BJ (cell line): ENCODE measurements around the gene ACSM2A. TPM values are rescaled to one million over a fixed set of nuclear protein-coding genes. Genes with fewer than 3 reads are reported as not detected.
"Not testable (repeated sequence)": the region's sequence is repeated elsewhere in the genome, so short reads cannot be mapped to it uniquely, and the experiment has no call there.

ENCODE experiments used
- CTCF ChIA-PET: fragments of 350-600 bp; formaldehyde crosslinking; extraction: SDS; loops from one replicate; lab custom pipeline; 2021; ENCODE audit warnings: antibody characterized with exemption, inconsistent platforms; lab: Yijun Ruan, JAX
- POLR2A ChIA-PET: fragments of 300-600 bp; sonication (Branson Sonifier 250); formaldehyde crosslinking; extraction: SDS; loops from one replicate; lab custom pipeline; 2021; ENCODE audit warnings: antibody characterized with exemption; lab: Charles Lee
- DNase-seq: peaks from one replicate; pipeline ENCODE4 v3.0.0-alpha.2; 2011; ENCODE audit warnings: low read depth
- H3K27me3 ChIP-seq: 2 replicates; pipeline ENCODE4 v1.6.0; 2011; ENCODE audit warnings: low read length; ENCODE audit not compliant: control insufficient read depth, insufficient read depth
- H3K36me3 ChIP-seq: 2 replicates; pipeline ENCODE4 v1.5.1; 2011; ENCODE audit warnings: low read length; ENCODE audit not compliant: control insufficient read depth, insufficient read depth
- H3K4me3 ChIP-seq: 2 replicates; pipeline ENCODE4 v1.5.1; 2011; ENCODE audit warnings: low read depth, mild to moderate bottlenecking, control low read depth, low read length
- polyA plus RNA-seq: library from polyadenylated mRNA; depleted of rRNA; stranded (reverse); fragments of >200 nt; gene quantifications from 2 replicates; pipeline ENCODE4 v1.2.3, GENCODE V29; 2011
- TF ChIP-seq, protein P1 (sequence below): IDR thresholded peaks from 2 replicates; pipeline ENCODE4 v1.5.1; 2011; ENCODE audit warnings: low read depth, mild to moderate bottlenecking, control low read depth, inconsistent platforms, low read length, moderate library complexity; ENCODE audit not compliant: insufficient read depth

The ACSM2A gene
- polyA plus RNA-seq, 1 experiment: not detected

DNA sequence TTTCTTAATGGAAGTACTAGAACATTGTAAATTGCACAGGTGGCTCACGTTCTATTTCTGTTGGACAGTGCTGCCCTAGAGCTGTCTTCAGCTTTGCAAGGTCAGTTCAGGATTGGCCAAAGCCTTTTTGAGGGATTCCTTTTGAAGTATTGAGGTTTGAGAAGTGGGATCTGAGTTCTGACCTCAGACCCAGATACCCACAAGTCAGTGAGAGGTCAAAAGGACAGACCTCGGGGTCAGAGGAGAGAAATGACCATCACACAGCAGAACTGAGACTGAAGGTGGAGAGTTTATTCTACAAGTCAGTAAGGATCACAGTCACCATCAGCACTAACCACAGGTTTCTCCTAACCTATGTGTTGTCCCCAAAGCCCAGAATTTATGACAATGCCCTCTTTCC, 40.3 kb upstream of the ACSM2A start:
- no peaks in the 10 kb centered on the region for H3K36me3 ChIP-seq
- no peaks in the 10 kb centered on the region for H3K27me3 ChIP-seq
- DNase-seq: no peak
- no peak overlapping the region for H3K4me3 ChIP-seq
- POLR2A ChIA-PET: no interaction called here
- TF ChIP-seq, protein P1, sequence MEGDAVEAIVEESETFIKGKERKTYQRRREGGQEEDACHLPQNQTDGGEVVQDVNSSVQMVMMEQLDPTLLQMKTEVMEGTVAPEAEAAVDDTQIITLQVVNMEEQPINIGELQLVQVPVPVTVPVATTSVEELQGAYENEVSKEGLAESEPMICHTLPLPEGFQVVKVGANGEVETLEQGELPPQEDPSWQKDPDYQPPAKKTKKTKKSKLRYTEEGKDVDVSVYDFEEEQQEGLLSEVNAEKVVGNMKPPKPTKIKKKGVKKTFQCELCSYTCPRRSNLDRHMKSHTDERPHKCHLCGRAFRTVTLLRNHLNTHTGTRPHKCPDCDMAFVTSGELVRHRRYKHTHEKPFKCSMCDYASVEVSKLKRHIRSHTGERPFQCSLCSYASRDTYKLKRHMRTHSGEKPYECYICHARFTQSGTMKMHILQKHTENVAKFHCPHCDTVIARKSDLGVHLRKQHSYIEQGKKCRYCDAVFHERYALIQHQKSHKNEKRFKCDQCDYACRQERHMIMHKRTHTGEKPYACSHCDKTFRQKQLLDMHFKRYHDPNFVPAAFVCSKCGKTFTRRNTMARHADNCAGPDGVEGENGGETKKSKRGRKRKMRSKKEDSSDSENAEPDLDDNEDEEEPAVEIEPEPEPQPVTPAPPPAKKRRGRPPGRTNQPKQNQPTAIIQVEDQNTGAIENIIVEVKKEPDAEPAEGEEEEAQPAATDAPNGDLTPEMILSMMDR: no peak
- CTCF ChIA-PET: no interaction called here

DNA sequence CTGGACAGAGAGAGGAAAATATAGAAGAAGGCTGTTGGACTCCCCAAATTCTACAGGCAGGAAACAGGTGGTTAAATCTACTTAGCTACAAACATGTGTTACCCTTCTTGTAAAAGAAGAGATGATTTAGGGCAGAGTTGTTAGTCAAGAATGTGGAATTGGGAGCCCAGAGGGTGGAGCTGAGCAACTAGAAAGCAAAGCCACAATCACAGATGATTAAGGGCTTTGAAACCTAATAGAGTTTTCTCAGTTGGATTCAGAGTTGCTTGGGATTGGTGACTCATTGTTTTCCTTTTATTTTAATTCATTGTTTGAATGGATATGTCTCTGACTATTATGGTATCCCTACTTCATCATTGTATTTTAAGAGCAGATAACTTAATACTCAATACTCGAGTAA, 35.8 kb upstream of the ACSM2A start:
- ChIA-PET CTCF (no interaction called here), POLR2A (no interaction called here)
- H3K36me3 ChIP-seq: no peaks in the 10 kb centered on the region

DNA sequence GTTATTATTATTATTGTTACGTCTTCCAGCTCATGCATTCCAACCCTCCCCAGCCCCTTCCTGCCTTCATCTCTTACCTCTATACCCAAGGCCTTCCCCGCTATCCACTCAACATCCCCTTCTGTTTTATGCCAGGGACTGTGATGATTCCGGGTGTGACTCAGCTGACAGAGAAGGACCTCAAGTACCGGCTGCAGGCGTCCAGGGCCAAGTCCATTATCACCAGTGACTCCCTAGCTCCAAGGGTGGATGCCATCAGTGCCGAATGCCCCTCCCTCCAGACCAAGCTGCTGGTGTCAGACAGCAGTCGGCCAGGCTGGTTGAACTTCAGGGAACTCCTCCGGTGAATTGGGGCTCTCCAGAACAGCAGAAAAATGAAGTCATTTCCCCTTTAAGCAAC, 32.2 kb upstream of the ACSM2A start:
- POLR2A ChIA-PET, CTCF ChIA-PET: not testable (repeated sequence)

More for the DNA sequence above, 35.8 kb upstream of the ACSM2A start:
- H3K27me3 ChIP-seq: no peaks in the 10 kb centered on the region
- no peak for DNase-seq
- H3K4me3 ChIP-seq: no peak overlapping the region
- TF ChIP-seq, protein P1: no peak

DNA sequence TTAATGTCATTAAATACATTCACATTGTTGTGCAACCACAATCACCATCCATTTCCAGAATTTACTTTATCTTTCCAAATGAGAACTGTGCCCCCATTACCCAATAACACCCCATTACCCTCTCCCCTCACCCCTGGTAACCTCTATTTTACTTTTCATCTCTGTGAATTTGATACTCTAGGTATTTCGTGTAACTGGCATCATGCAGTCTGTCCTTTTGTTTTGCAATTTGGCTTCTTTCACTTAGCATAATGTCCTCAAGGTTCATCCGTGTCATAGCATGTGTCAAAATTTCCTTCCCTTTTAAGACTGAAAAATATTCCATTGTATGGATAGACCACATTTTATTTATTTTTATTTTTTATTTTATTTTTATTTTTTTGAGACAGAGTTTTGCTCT, 29.6 kb upstream of the ACSM2A start:
- H3K4me3 ChIP-seq, CTCF ChIA-PET, H3K27me3 ChIP-seq, H3K36me3 ChIP-seq, POLR2A ChIA-PET, DNase-seq: not testable (repeated sequence)

More for the DNA sequence above, 32.2 kb upstream of the ACSM2A start:
- not testable (repeated sequence) for H3K36me3 ChIP-seq, H3K27me3 ChIP-seq, H3K4me3 ChIP-seq, DNase-seq

DNA sequence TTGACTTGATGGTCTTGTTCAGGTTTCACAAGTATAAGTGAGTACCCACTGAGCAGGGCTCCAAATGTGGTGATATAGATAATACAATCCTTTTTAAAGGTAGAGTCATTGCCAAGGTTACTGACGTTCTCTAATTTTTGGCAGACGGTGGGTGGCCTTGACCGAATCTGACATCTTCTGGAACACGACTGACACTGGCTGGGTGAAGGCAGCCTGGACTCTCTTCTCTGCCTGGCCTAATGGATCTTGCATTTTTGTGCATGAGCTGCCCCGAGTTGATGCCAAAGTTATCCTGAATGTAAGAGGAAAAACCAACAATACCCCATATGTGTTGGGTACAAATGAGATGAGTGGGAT, 27.6 kb upstream of the ACSM2A start:
- DNase-seq, H3K27me3 ChIP-seq, H3K4me3 ChIP-seq, CTCF ChIA-PET, POLR2A ChIA-PET, H3K36me3 ChIP-seq: not testable (repeated sequence)

DNA sequence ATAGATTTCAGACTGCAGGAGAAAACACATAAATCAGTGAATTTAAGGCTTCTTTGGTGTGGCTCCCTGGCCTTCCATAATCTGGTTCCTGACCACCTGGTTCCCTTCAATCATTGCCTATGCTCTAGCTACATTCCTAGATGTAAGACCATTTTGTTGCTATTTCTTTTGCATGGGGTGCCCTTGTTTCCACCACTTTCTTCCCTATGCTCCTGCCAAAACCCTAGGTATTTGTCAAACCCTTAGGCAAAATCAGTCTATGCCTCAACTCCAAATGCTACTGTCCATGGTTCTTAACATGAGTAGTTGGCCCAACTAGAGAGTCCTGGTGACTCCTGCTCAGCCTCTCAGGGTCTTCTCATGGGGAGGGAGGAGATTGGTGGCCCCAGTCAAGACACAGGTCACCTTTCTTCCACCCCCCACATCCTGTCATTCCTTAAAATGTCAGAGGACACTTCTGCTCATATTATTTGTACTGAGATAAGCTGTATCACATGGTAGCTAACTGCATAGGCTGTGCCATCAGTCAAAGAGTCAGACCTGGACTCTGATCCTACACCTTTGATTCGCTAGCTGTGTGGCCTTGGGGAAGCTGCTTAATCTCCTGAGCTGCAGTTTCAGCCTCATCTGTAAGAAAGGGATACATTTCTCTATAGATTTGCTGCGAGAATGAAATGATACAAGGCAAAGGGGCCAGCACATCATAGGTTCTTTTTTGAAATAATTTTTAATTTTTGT, 27.0 kb upstream of the ACSM2A start:
- POLR2A ChIA-PET: no interaction called here
- Histone ChIP-seq H3K27me3 (no peaks in the 10 kb centered on the region), H3K36me3 (no peaks in the 10 kb centered on the region), H3K4me3 (no peak overlapping the region)
- TF ChIP-seq, protein P1: no peak
- no peak for DNase-seq
- CTCF ChIA-PET: no interaction called here

DNA sequence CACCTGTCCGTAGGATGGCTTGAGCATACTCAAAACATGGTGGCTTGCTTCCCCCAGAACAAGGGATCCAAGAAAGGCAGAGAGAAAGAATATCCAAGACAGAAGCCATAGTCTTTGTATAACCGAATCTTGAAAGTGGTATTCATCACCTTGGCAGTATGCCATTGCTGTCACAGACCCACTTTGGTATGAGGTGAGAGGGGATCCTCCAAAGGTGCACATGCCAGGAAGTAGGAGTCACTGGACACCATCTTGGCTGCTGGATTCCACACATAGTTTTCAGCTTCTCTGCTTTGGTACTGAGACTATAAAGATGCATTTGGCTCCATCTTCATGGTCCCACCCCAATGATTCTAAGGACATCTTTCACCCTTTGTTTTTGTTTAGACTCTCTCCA, 23.9 kb upstream of the ACSM2A start:
- POLR2A ChIA-PET, DNase-seq, H3K36me3 ChIP-seq, H3K27me3 ChIP-seq, H3K4me3 ChIP-seq, CTCF ChIA-PET: not testable (repeated sequence)

DNA sequence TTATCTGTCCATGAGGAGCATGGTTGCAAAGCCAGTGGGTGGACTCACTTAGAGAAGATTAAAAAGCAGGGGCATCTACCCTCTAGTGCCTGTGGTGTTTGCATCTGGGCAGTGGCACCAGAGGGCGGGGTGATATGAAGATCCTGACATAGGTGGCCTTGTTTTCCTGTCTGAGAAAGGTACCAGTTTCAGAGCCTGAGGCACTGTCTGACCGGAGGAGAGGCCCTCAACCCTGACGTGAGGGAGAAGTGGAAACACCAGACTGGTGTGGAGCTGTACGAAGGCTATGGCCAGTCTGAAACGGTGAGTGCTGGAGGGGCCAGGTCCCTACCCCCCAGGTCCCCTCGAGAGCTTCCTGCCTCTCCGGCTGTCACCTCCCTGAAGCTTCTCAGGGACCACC, 21.8 kb upstream of the ACSM2A start:
- POLR2A ChIA-PET, H3K36me3 ChIP-seq, H3K4me3 ChIP-seq, CTCF ChIA-PET, DNase-seq, H3K27me3 ChIP-seq: not testable (repeated sequence)

DNA sequence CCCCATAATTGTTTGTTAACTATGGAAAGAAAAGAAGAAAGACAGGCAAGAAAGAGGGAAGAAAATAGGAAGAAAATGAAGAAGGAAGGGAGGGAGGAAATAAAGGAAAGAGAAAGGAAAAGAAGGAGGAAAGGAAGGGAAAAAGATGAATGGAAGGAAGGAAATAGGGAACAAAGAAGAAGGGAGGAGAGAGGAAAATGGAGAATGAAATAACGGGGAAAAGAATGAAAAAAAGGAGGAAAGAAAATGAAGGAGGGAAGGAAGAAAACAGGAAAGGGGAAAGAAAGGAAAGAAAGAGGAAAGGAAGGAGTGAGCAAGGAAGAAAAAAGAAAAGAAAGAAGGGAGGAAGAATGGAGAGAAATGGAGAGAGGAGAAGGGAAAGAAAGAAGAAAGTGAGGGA, 20.8 kb upstream of the ACSM2A start:
- H3K36me3 ChIP-seq, DNase-seq, POLR2A ChIA-PET, H3K4me3 ChIP-seq, H3K27me3 ChIP-seq, CTCF ChIA-PET: not testable (repeated sequence)
